A673 (cell line): ENCODE data around the gene LAMA4. TPM values are rescaled to one million over a fixed set of nuclear protein-coding genes. Genes with fewer than 3 reads are reported as not detected.

Source experiments
- BruUV-seq: library from RNA; stranded (reverse); fragments of 400-500 nt; replicated peaks from 2 replicates; lab custom pipeline; 2021; lab: Mats Ljungman, UMichigan
- CTCF ChIA-PET: fragments of 300-600 bp; sonication (Branson Sonifier 250); formaldehyde crosslinking; loops from one replicate; lab custom pipeline; 2022; ENCODE audit warnings: antibody characterized with exemption; lab: Charles Lee
- POLR2A ChIA-PET: fragments of 300-600 bp; sonication (Branson Sonifier 250); formaldehyde crosslinking; loops from one replicate; lab custom pipeline; 2022; ENCODE audit warnings: antibody characterized with exemption; ENCODE audit not compliant: low non-redundant PET; lab: Charles Lee
- DNase-seq: peaks from one replicate; pipeline ENCODE4 v3.0.0-alpha.2; 2015; ENCODE audit warnings: low spot score
- H3K27ac ChIP-seq: fragments of 200-600 bp; sonication (generic); 2 replicates; pipeline ENCODE4 v1.5.1; 2016; ENCODE audit warnings: mixed run types, low read depth, mild to moderate bottlenecking, mixed read lengths, antibody characterized with exemption, low read length; ENCODE audit not compliant: poor library complexity, severe bottlenecking
- H3K27me3 ChIP-seq: fragments of 200-600 bp; sonication (generic); replicated peaks from 2 replicates; pipeline ENCODE4 v1.6.1; 2017; ENCODE audit warnings: mixed run types, low read depth, mild to moderate bottlenecking, mixed read lengths, antibody characterized with exemption, low read length; ENCODE audit not compliant: insufficient read depth, poor library complexity
- H3K36me3 ChIP-seq: fragments of 200-600 bp; sonication (generic); 2 replicates; pipeline ENCODE4 v1.6.1; 2016; ENCODE audit warnings: mixed run types, mild to moderate bottlenecking, mixed read lengths, antibody characterized with exemption, low read length; ENCODE audit not compliant: insufficient read depth, poor library complexity, severe bottlenecking
- H3K4me1 ChIP-seq: fragments of 200-600 bp; sonication (generic); 2 replicates; pipeline ENCODE4 v1.6.1; 2017; ENCODE audit warnings: mixed run types, mild to moderate bottlenecking, mixed read lengths, antibody characterized with exemption, low read length; ENCODE audit not compliant: insufficient read depth, poor library complexity, severe bottlenecking
- H3K4me3 ChIP-seq: fragments of 200-600 bp; sonication (generic); 2 replicates; pipeline ENCODE4 v1.5.1; 2016; ENCODE audit warnings: low read depth, mixed run types, mild to moderate bottlenecking, mixed read lengths, low read length; ENCODE audit not compliant: poor library complexity, severe bottlenecking
- H3K9me3 ChIP-seq: fragments of 200-600 bp; sonication (generic); 2 replicates; pipeline ENCODE4 v1.6.1; 2016; ENCODE audit warnings: mixed run types, low read depth, mild to moderate bottlenecking, mixed read lengths, antibody characterized with exemption, low read length; ENCODE audit not compliant: poor library complexity, severe bottlenecking
- CTCF ChIP-seq: fragments of 300-800, 200-600 bp; sonication (generic); conservative IDR thresholded peaks from 2 replicates; pipeline ENCODE4 v1.5.1; 2017; ENCODE audit warnings: low read depth, mild to moderate bottlenecking, antibody characterized with exemption, low read length, moderate library complexity, mixed read lengths
- EZH2 ChIP-seq: fragments of 200-600 bp; sonication (generic); IDR thresholded peaks from 2 replicates; pipeline ENCODE4 v1.6.1; 2017; ENCODE audit warnings: borderline replicate concordance, low read depth, mild to moderate bottlenecking, mixed read lengths, antibody characterized with exemption, low read length; ENCODE audit not compliant: poor library complexity, severe bottlenecking
- intact Hi-C: fragments of 100-400 bp; cut with micrococcal nuclease; formaldehyde crosslinking; loops from one replicate; pipeline ENCODE4 v1.10.0; 2022; ENCODE audit not compliant: unreplicated experiment
- total RNA-seq: library from RNA; stranded (reverse); gene quantifications from 2 replicates; pipeline ENCODE4 v1.2.3, GENCODE V29; 2021

The LAMA4 gene
- total RNA-seq, 1 experiment from 2014 or later, result 1.2 TPM

DNA sequence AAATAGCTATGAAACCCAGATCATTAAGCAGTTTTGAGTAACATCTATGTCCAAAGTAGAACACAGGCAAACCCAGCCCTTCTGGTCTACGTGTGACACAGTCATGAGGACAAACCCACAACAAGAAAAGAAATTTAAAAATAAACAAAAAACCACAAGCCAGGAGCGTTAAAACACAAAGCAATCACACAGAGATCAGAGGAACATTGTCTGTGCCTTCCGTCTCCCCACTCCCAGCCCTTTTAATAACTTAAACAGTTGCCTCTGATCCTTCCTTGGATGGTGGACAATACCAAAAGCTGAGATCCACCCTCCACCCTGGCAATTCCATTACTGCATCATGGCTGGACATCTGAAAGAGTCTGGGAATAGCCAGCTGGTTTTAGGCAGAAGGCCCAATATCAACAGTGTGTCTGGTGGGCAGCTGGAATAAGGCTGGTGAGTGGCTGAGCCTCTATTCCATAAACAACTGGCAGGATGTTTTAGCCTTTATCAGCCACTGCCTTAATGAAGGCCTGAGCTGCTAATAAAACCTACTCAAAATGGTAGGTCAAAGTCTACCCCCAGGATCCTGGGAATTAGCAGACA lies 15.7 kb upstream of the LAMA4 start:
- Histone ChIP-seq H3K36me3 (no peaks in the 10 kb centered on the region), H3K27ac (no peak overlapping the region), H3K4me1 (no peaks in the 10 kb centered on the region), H3K4me3 (no peak overlapping the region), H3K27me3 (no peaks in the 10 kb centered on the region), H3K9me3 (no peaks in the 10 kb centered on the region)
- intact Hi-C loops, result loop anchor here (5.0 kb wide), 1 partner anchor 88 kb away; no protein-coding TSS in a partner anchor
- no peak for DNase-seq
- CTCF ChIA-PET, result interaction anchor here (1.4 to 1.8 kb wide), 2 partner anchors 16 to 90 kb away, joined by 3 to 7 read pairs; no protein-coding TSS in a partner anchor
- TF ChIP-seq CTCF, result no peak
- no peak for TF ChIP-seq EZH2
- BruUV-seq, result no TSS peak
- POLR2A ChIA-PET, result no interaction called here

GRCh38 chr6:112269114-112269513 lies 14.7 kb upstream of the LAMA4 start:
- no peaks in the 10 kb centered on the region for H3K36me3 ChIP-seq
- DNase-seq, result peak; percentile 49
- ChIA-PET CTCF (interaction anchor here (1.4 to 1.8 kb wide), 2 partner anchors 15 to 89 kb away, joined by 3 to 7 read pairs; no protein-coding TSS in a partner anchor), POLR2A (no interaction called here)
- H3K4me1 ChIP-seq, result no peaks in the 10 kb centered on the region
- no peaks in the 10 kb centered on the region for H3K9me3 ChIP-seq
- H3K27ac ChIP-seq, result no peak overlapping the region
- no peaks in the 10 kb centered on the region for H3K27me3 ChIP-seq
- H3K4me3 ChIP-seq, result no peak overlapping the region
- no TSS peak for BruUV-seq
- intact Hi-C loops, result loop anchor here (5.0 kb wide), 1 partner anchor 87 kb away; no protein-coding TSS in a partner anchor
- TF ChIP-seq CTCF (peak; percentile 57), EZH2 (no peak)

GRCh38 chr6:112268654-112269053 lies 14.3 kb upstream of the LAMA4 start:
- Histone ChIP-seq H3K4me3 (no peak overlapping the region), H3K36me3 (no peaks in the 10 kb centered on the region), H3K9me3 (no peaks in the 10 kb centered on the region), H3K27me3 (no peaks in the 10 kb centered on the region), H3K4me1 (no peaks in the 10 kb centered on the region), H3K27ac (no peak overlapping the region)
- ChIA-PET CTCF (interaction anchor here (1.4 to 1.8 kb wide), 2 partner anchors 15 to 89 kb away, joined by 3 to 7 read pairs; no protein-coding TSS in a partner anchor), POLR2A (no interaction called here)
- TF ChIP-seq CTCF (no peak), EZH2 (no peak)
- no TSS peak for BruUV-seq
- no peak for DNase-seq
- intact Hi-C loops, result loop anchor here (5.0 kb wide), 1 partner anchor 86 kb away; no protein-coding TSS in a partner anchor
